ENCODE measurements around the gene ATG4C.
A peak's percentile ranks its signal among the peaks of the same experiment; 100 is the strongest.

Gene ATG4C

DNA sequence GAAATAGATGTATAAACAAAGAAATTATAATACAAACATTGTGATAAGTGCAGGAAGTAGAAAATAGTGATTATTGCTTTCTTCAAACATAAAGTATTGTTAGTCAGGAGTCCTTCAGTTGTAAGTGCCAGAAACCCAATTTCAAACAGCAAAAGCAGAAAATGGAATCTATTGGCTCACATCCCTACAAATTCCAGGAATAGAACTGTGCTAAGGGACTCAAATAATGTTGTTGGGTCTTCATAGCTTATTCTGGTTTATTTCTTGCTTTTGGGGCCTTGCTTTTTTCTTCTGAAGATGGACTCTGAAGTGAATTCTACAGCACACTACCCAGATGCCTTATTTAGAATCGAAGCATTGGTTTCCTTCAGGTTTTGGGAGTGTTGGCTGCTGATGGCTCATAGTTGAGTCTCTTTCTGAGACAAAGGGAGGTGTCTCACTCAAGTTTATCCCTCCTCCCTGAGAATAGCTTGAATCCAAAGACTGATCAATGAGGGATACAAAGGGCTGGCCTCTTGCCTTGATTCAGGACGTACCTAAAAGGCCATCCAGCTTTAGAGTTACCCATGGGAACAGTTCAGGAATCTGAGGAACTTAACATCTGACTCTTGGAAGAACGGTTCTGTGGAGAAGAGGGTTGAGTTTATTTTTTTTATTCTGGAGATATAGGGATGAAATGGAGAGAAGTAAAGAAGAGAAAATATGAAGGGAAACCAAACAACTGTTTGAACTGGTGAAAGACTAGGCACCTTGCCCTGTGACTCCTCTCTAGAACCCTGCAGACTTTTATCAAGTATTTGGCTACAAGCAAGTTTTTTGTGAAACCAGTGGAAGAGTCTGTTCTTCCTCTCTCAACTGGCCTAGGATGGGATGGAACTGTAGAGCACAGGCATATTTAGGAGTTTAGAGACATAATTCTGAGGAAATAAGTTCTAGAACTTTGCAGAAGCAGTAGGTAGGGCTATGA is 39.0 kb upstream of the ATG4C start:
- H3K27ac ChIP-seq (ENCODE audit: low read depth, low read length, poor library complexity, severe bottlenecking) = no peak overlapping the region
- H3K79me2 ChIP-seq (ENCODE audit: insufficient read depth, low read length) = no peaks in the 10 kb centered on the region
- no peaks in the 10 kb centered on the region for H3K27me3 ChIP-seq (ENCODE audit: insufficient read depth, low read length)
- no peak overlapping the region for H3K9ac ChIP-seq (ENCODE audit: low read length)
- H2AFZ ChIP-seq (ENCODE audit: low read length) = no peak overlapping the region
- no peaks in the 10 kb centered on the region for H4K20me1 ChIP-seq (ENCODE audit: insufficient read depth, low read length)
- H3K4me3 ChIP-seq (ENCODE audit: low read depth, low read length, poor library complexity, severe bottlenecking) = no peak overlapping the region
- H3K36me3 ChIP-seq (ENCODE audit: insufficient read depth, low read length) = no peaks in the 10 kb centered on the region
- no peak for TF ChIP-seq EZH2 (IDR thresholded peaks at IDR 0.05; ENCODE audit: borderline replicate concordance, low read length)
- TF ChIP-seq, protein P1, sequence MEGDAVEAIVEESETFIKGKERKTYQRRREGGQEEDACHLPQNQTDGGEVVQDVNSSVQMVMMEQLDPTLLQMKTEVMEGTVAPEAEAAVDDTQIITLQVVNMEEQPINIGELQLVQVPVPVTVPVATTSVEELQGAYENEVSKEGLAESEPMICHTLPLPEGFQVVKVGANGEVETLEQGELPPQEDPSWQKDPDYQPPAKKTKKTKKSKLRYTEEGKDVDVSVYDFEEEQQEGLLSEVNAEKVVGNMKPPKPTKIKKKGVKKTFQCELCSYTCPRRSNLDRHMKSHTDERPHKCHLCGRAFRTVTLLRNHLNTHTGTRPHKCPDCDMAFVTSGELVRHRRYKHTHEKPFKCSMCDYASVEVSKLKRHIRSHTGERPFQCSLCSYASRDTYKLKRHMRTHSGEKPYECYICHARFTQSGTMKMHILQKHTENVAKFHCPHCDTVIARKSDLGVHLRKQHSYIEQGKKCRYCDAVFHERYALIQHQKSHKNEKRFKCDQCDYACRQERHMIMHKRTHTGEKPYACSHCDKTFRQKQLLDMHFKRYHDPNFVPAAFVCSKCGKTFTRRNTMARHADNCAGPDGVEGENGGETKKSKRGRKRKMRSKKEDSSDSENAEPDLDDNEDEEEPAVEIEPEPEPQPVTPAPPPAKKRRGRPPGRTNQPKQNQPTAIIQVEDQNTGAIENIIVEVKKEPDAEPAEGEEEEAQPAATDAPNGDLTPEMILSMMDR (IDR thresholded peaks at IDR 0.05; ENCODE audit: low read length) = no peak
- no peak overlapping the region for H3K4me2 ChIP-seq (ENCODE audit: low read length)
- no peaks in the 10 kb centered on the region for H3K9me2 ChIP-seq (ENCODE audit: low read depth, low read length)
- H3K9me3 ChIP-seq (ENCODE audit: low read length) = no peaks in the 10 kb centered on the region
- no peaks in the 10 kb centered on the region for H3K4me1 ChIP-seq (ENCODE audit: insufficient read depth, low read length, severe bottlenecking)
- H3F3A ChIP-seq (ENCODE audit: insufficient read depth, low read length) = no peaks in the 10 kb centered on the region

- no peaks in the 10 kb centered on the region for H3K9me2 ChIP-seq (ENCODE audit: low read depth, low read length)
- H3K27me3 ChIP-seq (ENCODE audit: insufficient read depth, low read length) = no peaks in the 10 kb centered on the region
- H3K79me2 ChIP-seq (ENCODE audit: insufficient read depth, low read length) = no peaks in the 10 kb centered on the region
- no peak overlapping the region for H3K9ac ChIP-seq (ENCODE audit: low read length)
- H3K4me2 ChIP-seq (ENCODE audit: low read length) = no peak overlapping the region
- no peaks in the 10 kb centered on the region for H4K20me1 ChIP-seq (ENCODE audit: insufficient read depth, low read length)
- H3K9me3 ChIP-seq (ENCODE audit: low read length) = no peaks in the 10 kb centered on the region
- no peaks in the 10 kb centered on the region for H3F3A ChIP-seq (ENCODE audit: insufficient read depth, low read length)
- H3K36me3 ChIP-seq (ENCODE audit: insufficient read depth, low read length) = no peaks in the 10 kb centered on the region
- no peak overlapping the region for H3K27ac ChIP-seq (ENCODE audit: low read depth, low read length, poor library complexity, severe bottlenecking)
- no peaks in the 10 kb centered on the region for H3K4me1 ChIP-seq (ENCODE audit: insufficient read depth, low read length, severe bottlenecking)
- H2AFZ ChIP-seq (ENCODE audit: low read length) = no peak overlapping the region
- no peak overlapping the region for H3K4me3 ChIP-seq (ENCODE audit: low read depth, low read length, poor library complexity, severe bottlenecking)
- TF ChIP-seq, protein P1 (IDR thresholded peaks at IDR 0.05; ENCODE audit: low read length) = peak; percentile 68
- TF ChIP-seq EZH2 (IDR thresholded peaks at IDR 0.05; ENCODE audit: borderline replicate concordance, low read length) = no peak
These were observed 37.7 kb upstream of the ATG4C start for GRCh38 chr1:62746086-62746808.

GRCh38 chr1:62746809-62747138 is 37.2 kb upstream of the ATG4C start:
- no peak overlapping the region for H3K4me2 ChIP-seq (ENCODE audit: low read length)
- TF ChIP-seq, protein P1 (IDR thresholded peaks at IDR 0.05; ENCODE audit: low read length) = no peak
- TF ChIP-seq EZH2 (IDR thresholded peaks at IDR 0.05; ENCODE audit: borderline replicate concordance, low read length) = no peak

More at GRCh38 chr1:62746809-62747138, 37.2 kb upstream of the ATG4C start:
- no peak overlapping the region for H3K27ac ChIP-seq (ENCODE audit: low read depth, low read length, poor library complexity, severe bottlenecking)
- H3K4me1 ChIP-seq (ENCODE audit: insufficient read depth, low read length, severe bottlenecking) = no peaks in the 10 kb centered on the region
- no peaks in the 10 kb centered on the region for H4K20me1 ChIP-seq (ENCODE audit: insufficient read depth, low read length)
- no peak overlapping the region for H3K9ac ChIP-seq (ENCODE audit: low read length)
- no peaks in the 10 kb centered on the region for H3K79me2 ChIP-seq (ENCODE audit: insufficient read depth, low read length)
- no peaks in the 10 kb centered on the region for H3K27me3 ChIP-seq (ENCODE audit: insufficient read depth, low read length)
- no peak overlapping the region for H3K4me3 ChIP-seq (ENCODE audit: low read depth, low read length, poor library complexity, severe bottlenecking)
- H2AFZ ChIP-seq (ENCODE audit: low read length) = no peak overlapping the region
- H3K9me2 ChIP-seq (ENCODE audit: low read depth, low read length) = no peaks in the 10 kb centered on the region
- no peaks in the 10 kb centered on the region for H3K36me3 ChIP-seq (ENCODE audit: insufficient read depth, low read length)
- H3F3A ChIP-seq (ENCODE audit: insufficient read depth, low read length) = no peaks in the 10 kb centered on the region
- no peaks in the 10 kb centered on the region for H3K9me3 ChIP-seq (ENCODE audit: low read length)
